Measurements from ENCODE around the gene EXOC6B. TPM values are rescaled to one million over a fixed set of nuclear protein-coding genes. Genes with fewer than 3 reads are reported as not detected.
"Not testable (repeated sequence)": the region's sequence is repeated elsewhere in the genome, so short reads cannot be mapped to it uniquely, and the experiment has no call there.

The EXOC6B gene
- total RNA-seq, 1 experiment from 2014 or later: 26.5 TPM

- no peaks in the 10 kb centered on the region for H3K9me3 ChIP-seq (replicated peaks)
- H3K4me1 ChIP-seq (replicated peaks): no peaks in the 10 kb centered on the region; the same call in 1 of the 2 replicates
- H3K36me3 ChIP-seq: no peaks in the 10 kb centered on the region
- no peak for DNase-seq (ENCODE audit: low read depth in 1 of 2, low spot score in 2 of 2)
- no peaks in the 10 kb centered on the region for H3K27me3 ChIP-seq (replicated peaks)
- no peak overlapping the region for H3K27ac ChIP-seq
- no peak overlapping the region for H3K4me3 ChIP-seq
Observed at GRCh38 chr2:72454189-72454588, 371.6 kb downstream of the EXOC6B start.

GRCh38 chr2:72442270-72442669, 383.6 kb downstream of the EXOC6B start:
- Histone ChIP-seq H3K36me3 (no peaks in the 10 kb centered on the region), H3K27me3 (replicated peaks) (no peaks in the 10 kb centered on the region), H3K4me1 (replicated peaks) (no peaks in the 10 kb centered on the region), H3K9me3 (replicated peaks) (0 out of 2 replicates have a peak, but pooled peaks cover 5% of the 10 kb centered on the region), H3K27ac (no peak overlapping the region), H3K4me3 (no peak overlapping the region)
- DNase-seq (ENCODE audit: low read depth in 1 of 2, low spot score in 2 of 2): no peak

- Histone ChIP-seq H3K9me3 (replicated peaks) (0 out of 2 replicates have a peak, but pooled peaks cover 5% of the 10 kb centered on the region), H3K27me3 (replicated peaks) (no peaks in the 10 kb centered on the region), H3K4me1 (replicated peaks) (no peaks in the 10 kb centered on the region; the same call in 1 of the 2 replicates), H3K36me3 (no peaks in the 10 kb centered on the region), H3K27ac (no peak overlapping the region), H3K4me3 (no peak overlapping the region)
- DNase-seq (ENCODE audit: low read depth in 1 of 2, low spot score in 2 of 2): no peak
Observed at GRCh38 chr2:72439892-72440291, 385.9 kb downstream of the EXOC6B start.

- DNase-seq (ENCODE audit: low read depth in 1 of 2, low spot score in 2 of 2): no peak
- H3K4me1 ChIP-seq (replicated peaks): no peaks in the 10 kb centered on the region; the same call in 1 of the 2 replicates
- H3K36me3 ChIP-seq: no peaks in the 10 kb centered on the region
- no peaks in the 10 kb centered on the region for H3K9me3 ChIP-seq (replicated peaks)
- H3K27me3 ChIP-seq (replicated peaks): no peaks in the 10 kb centered on the region
- H3K4me3 ChIP-seq: no peak overlapping the region
- no peak overlapping the region for H3K27ac ChIP-seq
Observed at GRCh38 chr2:72438364-72438763, 387.5 kb downstream of the EXOC6B start.

DNA sequence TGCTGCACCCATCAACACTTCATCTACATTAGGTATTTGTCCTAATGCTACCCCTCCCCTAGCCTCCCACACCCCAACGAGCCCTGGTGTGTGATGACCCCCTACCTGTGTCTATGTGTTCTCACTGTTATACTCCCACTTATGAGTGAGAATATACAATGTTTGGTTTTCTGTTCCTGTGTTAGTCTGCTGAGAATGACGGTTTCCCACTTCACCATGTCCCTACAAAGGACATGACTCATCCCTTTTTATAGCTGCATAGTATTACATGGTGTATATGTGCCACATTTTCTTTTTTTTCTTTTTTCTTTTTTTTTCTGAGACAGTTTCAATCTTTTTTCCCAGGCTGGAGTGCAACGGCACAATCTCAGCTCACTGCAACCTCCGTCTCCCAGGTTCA, 394.1 kb downstream of the EXOC6B start:
- H3K4me3 ChIP-seq: no peak overlapping the region
- no peaks in the 10 kb centered on the region for H3K36me3 ChIP-seq
- H3K9me3 ChIP-seq (replicated peaks): no peaks in the 10 kb centered on the region
- no peak overlapping the region for H3K27ac ChIP-seq
- H3K27me3 ChIP-seq (replicated peaks): no peaks in the 10 kb centered on the region
- no peaks in the 10 kb centered on the region; the same call in 1 of the 2 replicates for H3K4me1 ChIP-seq (replicated peaks)
- no peak for DNase-seq (ENCODE audit: low read depth in 1 of 2, low spot score in 2 of 2)

DNA sequence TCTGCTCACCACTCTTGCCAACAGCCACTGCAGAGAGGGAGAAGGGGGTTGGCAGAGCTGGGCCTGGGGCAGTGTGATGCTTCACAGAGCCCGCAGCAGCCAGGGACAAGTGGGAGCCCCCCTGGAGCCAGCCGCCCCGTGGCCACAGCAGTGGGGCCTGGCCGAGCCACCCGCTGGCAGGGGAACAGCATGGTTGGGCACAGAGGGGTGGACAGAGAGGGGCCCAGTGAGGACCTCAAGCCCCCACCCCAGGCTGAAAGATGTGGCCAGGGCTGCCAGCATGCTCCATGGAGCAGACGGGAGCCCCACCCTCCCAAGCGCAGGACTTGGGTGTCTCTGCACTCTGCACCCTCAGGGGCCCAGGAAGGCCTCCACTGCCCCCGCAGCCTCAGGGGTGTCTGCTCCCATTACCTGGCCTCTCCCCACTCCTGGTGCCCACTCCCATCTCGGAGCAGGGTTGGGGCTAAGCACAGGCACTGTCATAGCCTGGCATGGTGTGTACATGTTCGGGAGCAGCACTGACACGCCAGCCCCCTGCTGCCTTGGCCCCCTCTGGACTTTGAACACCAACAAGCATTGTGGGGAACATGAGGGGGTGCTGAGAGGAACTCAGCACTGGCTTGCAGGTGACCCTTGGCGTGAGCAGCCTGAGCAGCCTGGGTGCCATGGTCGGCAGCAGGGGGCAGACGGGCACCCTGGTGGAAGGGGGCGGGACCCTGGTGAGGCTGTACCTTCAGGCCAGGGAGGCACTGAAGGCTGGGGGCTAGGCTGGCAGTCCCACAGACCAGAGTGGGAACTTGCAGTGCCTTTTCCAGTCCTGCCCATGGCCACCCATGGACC, 398.6 kb downstream of the EXOC6B start:
- no peak for DNase-seq (ENCODE audit: low read depth in 1 of 2, low spot score in 2 of 2)
- Histone ChIP-seq H3K4me3 (no peak overlapping the region), H3K36me3 (no peaks in the 10 kb centered on the region), H3K27ac (no peak overlapping the region), H3K4me1 (replicated peaks) (no peaks in the 10 kb centered on the region), H3K9me3 (replicated peaks) (no peaks in the 10 kb centered on the region), H3K27me3 (replicated peaks) (no peaks in the 10 kb centered on the region)

DNA sequence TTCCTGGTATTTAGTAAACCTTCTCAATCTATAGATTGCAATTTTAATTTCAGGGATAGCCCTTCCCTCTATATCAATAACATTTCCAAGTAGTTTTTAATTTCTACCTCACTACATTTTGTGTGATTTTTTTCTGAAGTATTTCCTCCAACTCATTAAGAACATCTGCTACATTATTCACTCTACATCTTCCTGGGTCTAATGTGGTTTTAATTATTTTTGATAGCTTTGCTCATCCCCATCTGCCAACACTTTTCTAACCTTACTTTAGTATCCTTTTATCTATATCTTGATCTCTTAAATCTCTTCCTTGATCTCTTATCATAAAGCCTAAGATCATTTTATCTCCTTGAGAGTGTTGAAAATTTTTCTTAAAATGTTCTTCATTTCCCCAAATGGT, 399.8 kb downstream of the EXOC6B start:
- no peak for DNase-seq (ENCODE audit: low read depth in 1 of 2, low spot score in 2 of 2)
- H3K27ac ChIP-seq: no peak overlapping the region
- no peaks in the 10 kb centered on the region for H3K27me3 ChIP-seq (replicated peaks)
- no peaks in the 10 kb centered on the region for H3K4me1 ChIP-seq (replicated peaks)
- H3K36me3 ChIP-seq: no peaks in the 10 kb centered on the region
- no peaks in the 10 kb centered on the region for H3K9me3 ChIP-seq (replicated peaks)
- no peak overlapping the region for H3K4me3 ChIP-seq

GRCh38 chr2:72423756-72424155, 402.1 kb downstream of the EXOC6B start:
- H3K4me3 ChIP-seq: no peak overlapping the region
- no peaks in the 10 kb centered on the region for H3K4me1 ChIP-seq (replicated peaks)
- H3K36me3 ChIP-seq: no peaks in the 10 kb centered on the region
- no peaks in the 10 kb centered on the region for H3K9me3 ChIP-seq (replicated peaks)
- no peak for DNase-seq (ENCODE audit: low read depth in 1 of 2, low spot score in 2 of 2)
- H3K27me3 ChIP-seq (replicated peaks): no peaks in the 10 kb centered on the region
- H3K27ac ChIP-seq: no peak overlapping the region

GRCh38 chr2:72421771-72422379, 404.0 kb downstream of the EXOC6B start:
- not testable (repeated sequence) for H3K4me1 ChIP-seq (replicated peaks); H3K36me3 ChIP-seq; H3K9me3 ChIP-seq (replicated peaks); H3K27me3 ChIP-seq (replicated peaks); DNase-seq (ENCODE audit: low read depth in 1 of 2, low spot score in 2 of 2); H3K4me3 ChIP-seq; H3K27ac ChIP-seq

- H3K27me3 ChIP-seq (replicated peaks): no peaks in the 10 kb centered on the region
- H3K27ac ChIP-seq: no peak overlapping the region
- no peaks in the 10 kb centered on the region for H3K9me3 ChIP-seq (replicated peaks)
- peaks cover 22% of the 10 kb centered on the region for H3K4me1 ChIP-seq (replicated peaks)
- H3K4me3 ChIP-seq: no peak overlapping the region
- no peak for DNase-seq (ENCODE audit: low read depth in 1 of 2, low spot score in 2 of 2)
- H3K36me3 ChIP-seq: no peaks in the 10 kb centered on the region
Observed at GRCh38 chr2:72415781-72416475, 409.9 kb downstream of the EXOC6B start.

GRCh38 chr2:72415241-72415661, 410.6 kb downstream of the EXOC6B start:
- no peak overlapping the region for H3K27ac ChIP-seq

DNA sequence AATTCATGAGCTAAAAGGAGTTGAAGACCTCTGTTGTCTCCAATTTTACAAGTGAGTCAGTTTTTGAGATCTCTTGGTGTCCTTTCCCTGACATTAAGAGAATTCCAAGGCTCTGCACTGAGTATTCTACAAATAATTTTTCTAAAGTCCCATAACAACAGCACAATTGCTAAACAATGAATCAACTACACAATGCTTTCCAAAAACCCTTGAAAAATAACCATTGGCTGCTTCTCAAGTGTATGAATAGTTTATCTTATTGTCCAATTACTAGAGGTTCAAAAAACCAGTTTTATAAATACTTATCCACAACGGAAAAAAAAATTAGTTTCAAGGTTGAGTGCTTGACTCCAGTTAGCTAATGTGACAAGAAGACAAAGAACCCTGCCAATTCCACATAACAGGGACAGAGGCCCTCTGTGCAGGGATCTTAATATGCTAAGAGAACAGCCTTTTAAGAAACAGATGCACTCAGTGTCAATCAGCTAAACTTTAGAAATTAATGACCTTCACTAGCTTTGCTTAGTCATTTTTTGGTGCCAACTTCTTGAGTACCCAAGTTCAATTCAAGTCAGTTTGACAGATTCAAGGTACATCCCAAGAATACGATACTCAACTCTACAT, 411.6 kb downstream of the EXOC6B start:
- Histone ChIP-seq H3K36me3 (no peaks in the 10 kb centered on the region), H3K27ac (no peak overlapping the region), H3K4me3 (no peak overlapping the region), H3K9me3 (replicated peaks) (no peaks in the 10 kb centered on the region), H3K4me1 (replicated peaks) (peaks cover 22% of the 10 kb centered on the region), H3K27me3 (replicated peaks) (no peaks in the 10 kb centered on the region)
- peak in 1 of 2 experiments; percentile 31 for DNase-seq (ENCODE audit: low read depth in 1 of 2, low spot score in 2 of 2)

More at GRCh38 chr2:72415241-72415661, 410.6 kb downstream of the EXOC6B start:
- peak in 1 of 2 experiments; percentile 83 for DNase-seq (ENCODE audit: low read depth in 1 of 2, low spot score in 2 of 2)
- Histone ChIP-seq H3K4me3 (no peak overlapping the region), H3K36me3 (no peaks in the 10 kb centered on the region), H3K4me1 (replicated peaks) (peaks cover 22% of the 10 kb centered on the region), H3K9me3 (replicated peaks) (no peaks in the 10 kb centered on the region), H3K27me3 (replicated peaks) (no peaks in the 10 kb centered on the region)

- no peak for DNase-seq (ENCODE audit: low read depth in 1 of 2, low spot score in 2 of 2)
- H3K27ac ChIP-seq: no peak overlapping the region
- no peaks in the 10 kb centered on the region for H3K27me3 ChIP-seq (replicated peaks)
- H3K4me3 ChIP-seq: no peak overlapping the region
- H3K9me3 ChIP-seq (replicated peaks): no peaks in the 10 kb centered on the region
- H3K36me3 ChIP-seq: no peaks in the 10 kb centered on the region
- peaks cover 22% of the 10 kb centered on the region for H3K4me1 ChIP-seq (replicated peaks)
Observed at GRCh38 chr2:72413716-72414115, 412.1 kb downstream of the EXOC6B start.

Data from SJSA1 (cell line).